PFSK-1 (cell line): ENCODE data around the gene PNPLA8.

Experiments used
- FOXP2 ChIP-seq: optimal IDR thresholded peaks from 2 replicates; pipeline ENCODE3; 2011; ENCODE audit warnings: borderline replicate concordance, control low read depth, inconsistent platforms; ENCODE audit not compliant: insufficient read depth; ENCODE audit errors: extremely low read length, extremely low read depth
- POLR2AphosphoS5 ChIP-seq: IDR thresholded peaks from 2 replicates; pipeline ENCODE4 v1.6.1; 2012; ENCODE audit warnings: low read depth, mild to moderate bottlenecking, control low read depth, low read length, moderate library complexity
- SIN3A ChIP-seq: IDR thresholded peaks from 2 replicates; pipeline ENCODE4 v1.6.1; 2012; ENCODE audit warnings: mild to moderate bottlenecking, low read length, moderate library complexity, borderline replicate concordance; ENCODE audit not compliant: insufficient read depth
- TAF1 ChIP-seq: IDR thresholded peaks from 2 replicates; pipeline ENCODE4 v1.6.1; 2012; ENCODE audit warnings: low read length, control low read depth, borderline replicate concordance; ENCODE audit not compliant: insufficient read depth
- TF ChIP-seq, protein P1 (sequence below), 2 experiments: IDR thresholded peaks; 2 replicates each; pipeline versions ENCODE4 v1.6.1 to v1.8.0; 2011 to 2012; ENCODE audit warnings: low read depth in 2 of 2, low read length in 2 of 2, control low read depth in 1 of 2, inconsistent platforms in 1 of 2, mild to moderate bottlenecking in 1 of 2, moderate library complexity in 1 of 2; ENCODE audit not compliant: insufficient read depth in 1 of 2

PNPLA8 gene

DNA sequence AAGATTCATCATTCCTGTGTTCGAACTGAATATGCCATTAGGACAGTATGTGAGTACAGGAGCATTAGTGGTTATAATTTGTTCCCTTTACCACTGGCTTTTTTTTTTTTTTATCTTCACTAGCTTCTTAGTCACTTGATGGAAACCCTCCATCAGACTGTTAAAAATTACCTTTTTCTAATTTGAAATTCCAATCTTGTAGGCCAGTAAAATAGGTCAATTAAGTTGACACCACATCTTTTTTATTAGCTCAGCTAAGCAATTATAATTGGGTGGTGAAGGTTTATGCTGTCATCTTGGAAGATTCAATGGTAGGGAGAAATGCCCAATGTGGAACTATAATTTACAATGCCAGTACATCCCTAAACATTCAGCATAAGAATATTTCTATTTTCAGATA, 75.8 kb downstream of the PNPLA8 start:
- no peak for TF ChIP-seq SIN3A
- no peak for TF ChIP-seq POLR2AphosphoS5
- no peak for TF ChIP-seq TAF1
- TF ChIP-seq, protein P1, sequence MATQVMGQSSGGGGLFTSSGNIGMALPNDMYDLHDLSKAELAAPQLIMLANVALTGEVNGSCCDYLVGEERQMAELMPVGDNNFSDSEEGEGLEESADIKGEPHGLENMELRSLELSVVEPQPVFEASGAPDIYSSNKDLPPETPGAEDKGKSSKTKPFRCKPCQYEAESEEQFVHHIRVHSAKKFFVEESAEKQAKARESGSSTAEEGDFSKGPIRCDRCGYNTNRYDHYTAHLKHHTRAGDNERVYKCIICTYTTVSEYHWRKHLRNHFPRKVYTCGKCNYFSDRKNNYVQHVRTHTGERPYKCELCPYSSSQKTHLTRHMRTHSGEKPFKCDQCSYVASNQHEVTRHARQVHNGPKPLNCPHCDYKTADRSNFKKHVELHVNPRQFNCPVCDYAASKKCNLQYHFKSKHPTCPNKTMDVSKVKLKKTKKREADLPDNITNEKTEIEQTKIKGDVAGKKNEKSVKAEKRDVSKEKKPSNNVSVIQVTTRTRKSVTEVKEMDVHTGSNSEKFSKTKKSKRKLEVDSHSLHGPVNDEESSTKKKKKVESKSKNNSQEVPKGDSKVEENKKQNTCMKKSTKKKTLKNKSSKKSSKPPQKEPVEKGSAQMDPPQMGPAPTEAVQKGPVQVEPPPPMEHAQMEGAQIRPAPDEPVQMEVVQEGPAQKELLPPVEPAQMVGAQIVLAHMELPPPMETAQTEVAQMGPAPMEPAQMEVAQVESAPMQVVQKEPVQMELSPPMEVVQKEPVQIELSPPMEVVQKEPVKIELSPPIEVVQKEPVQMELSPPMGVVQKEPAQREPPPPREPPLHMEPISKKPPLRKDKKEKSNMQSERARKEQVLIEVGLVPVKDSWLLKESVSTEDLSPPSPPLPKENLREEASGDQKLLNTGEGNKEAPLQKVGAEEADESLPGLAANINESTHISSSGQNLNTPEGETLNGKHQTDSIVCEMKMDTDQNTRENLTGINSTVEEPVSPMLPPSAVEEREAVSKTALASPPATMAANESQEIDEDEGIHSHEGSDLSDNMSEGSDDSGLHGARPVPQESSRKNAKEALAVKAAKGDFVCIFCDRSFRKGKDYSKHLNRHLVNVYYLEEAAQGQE (IDR thresholded peaks at IDR 0.05; ENCODE audit: insufficient read depth in 1 of 2, low read depth in 2 of 2, low read length in 2 of 2), result no peak
- no peak for TF ChIP-seq FOXP2

DNA sequence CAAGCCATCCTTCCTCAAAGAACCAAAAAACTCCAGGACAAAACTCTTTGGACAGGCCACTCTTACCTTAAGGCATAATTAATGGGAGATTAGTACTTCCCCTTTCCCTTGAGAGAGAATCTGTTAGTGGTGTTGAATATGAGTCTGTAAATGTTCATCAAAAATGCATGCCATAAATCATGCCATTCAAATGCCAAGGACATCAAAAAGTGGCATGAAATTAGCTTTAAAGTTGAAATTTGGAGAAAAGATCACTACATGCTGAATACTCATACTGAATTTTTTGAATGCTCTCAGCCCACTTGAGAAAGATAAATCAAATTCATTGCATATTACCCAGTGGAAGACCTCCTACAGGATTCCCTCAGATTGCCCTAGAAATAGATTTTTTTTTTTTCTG, 76.4 kb downstream of the PNPLA8 start:
- TF ChIP-seq POLR2AphosphoS5 (no peak), FOXP2 (no peak), TAF1 (no peak), SIN3A (no peak)
- TF ChIP-seq, protein P1 (IDR thresholded peaks at IDR 0.05; ENCODE audit: insufficient read depth in 1 of 2, low read depth in 2 of 2, low read length in 2 of 2), result no peak

DNA sequence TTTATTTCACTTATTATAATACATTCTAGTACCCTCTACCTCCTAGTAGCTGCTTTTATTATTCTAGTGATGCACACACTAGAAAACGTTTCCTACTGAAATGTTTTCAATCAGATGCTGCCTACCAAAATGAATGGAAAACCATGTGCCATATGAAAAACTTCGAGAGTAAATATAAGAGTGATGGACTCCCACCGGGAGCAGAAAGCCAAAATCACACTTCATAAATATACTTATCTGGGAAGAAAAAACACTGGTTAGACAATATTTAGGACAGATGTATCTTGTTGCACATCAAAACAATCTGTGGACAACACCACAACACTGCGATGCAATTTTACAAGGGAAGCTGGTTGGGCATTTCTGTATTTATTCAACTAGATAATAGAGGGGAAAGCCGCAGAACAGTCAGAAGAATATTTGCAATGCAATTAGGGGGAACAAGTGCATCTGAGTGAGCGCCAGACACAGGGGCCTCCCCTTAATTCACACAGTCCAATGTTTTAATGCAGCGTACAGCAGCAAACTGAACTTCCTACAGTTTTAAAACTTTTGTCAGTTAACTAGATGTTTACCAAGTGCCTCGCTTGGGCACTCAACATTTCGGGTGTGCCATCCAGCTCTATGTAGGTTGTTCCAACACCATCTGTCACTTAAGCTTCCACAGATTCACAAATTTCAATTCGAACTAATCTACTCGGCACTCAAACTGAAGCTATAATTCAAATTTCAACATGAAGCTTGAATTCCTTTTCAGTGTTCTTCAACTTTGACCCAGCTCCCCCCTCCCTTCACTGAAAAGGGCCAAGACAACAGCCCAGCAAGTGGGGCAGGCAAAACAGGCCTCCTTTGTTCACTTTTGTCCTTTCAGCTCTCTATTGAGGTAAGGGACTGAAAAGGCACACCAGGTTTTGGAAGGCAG, 77.1 kb downstream of the PNPLA8 start:
- TF ChIP-seq FOXP2 (no peak), POLR2AphosphoS5 (no peak), TAF1 (no peak), SIN3A (no peak)
- TF ChIP-seq, protein P1 (IDR thresholded peaks at IDR 0.05; ENCODE audit: insufficient read depth in 1 of 2, low read depth in 2 of 2, low read length in 2 of 2), result no peak

DNA sequence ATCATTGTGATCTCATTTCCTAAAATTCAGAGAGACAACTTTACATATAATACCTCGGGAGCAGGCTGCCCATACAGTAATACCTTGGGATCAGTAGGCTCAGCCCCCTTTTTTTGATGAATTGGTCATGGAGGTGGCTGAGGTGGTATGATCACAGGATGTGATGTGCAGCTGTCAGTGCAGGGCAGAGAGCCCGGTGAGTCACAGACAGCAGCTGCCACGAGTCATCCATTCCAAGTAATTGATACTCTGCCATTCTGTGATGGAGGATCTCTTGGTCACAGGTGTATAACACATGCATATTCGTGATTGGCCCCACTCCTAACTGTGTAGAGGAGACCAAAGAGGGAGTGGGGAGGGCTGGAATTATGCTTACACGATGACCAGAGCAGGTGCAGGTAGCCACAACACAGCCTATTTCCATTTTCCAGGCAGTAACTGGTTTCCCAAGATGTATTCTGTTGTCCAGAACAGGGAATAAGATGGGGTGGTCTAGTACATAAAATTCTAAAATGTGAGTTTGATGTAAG, 83.8 kb downstream of the PNPLA8 start:
- TF ChIP-seq FOXP2, result no peak
- TF ChIP-seq, protein P1 (IDR thresholded peaks at IDR 0.05; ENCODE audit: insufficient read depth in 1 of 2, low read depth in 2 of 2, low read length in 2 of 2), result no peak
- TF ChIP-seq TAF1, result no peak
- no peak for TF ChIP-seq SIN3A
